Calu3 (cell line): ENCODE results near the gene DOCK10. TPM values are rescaled to one million over a fixed set of nuclear protein-coding genes. Genes with fewer than 3 reads are reported as not detected.

Experiments
- BruUV-seq: library from RNA; stranded (reverse); fragments of 400-500 nt; replicated peaks from 2 replicates; lab custom pipeline; 2021; lab: Mats Ljungman, UMichigan
- CTCF ChIA-PET: fragments of 300-600 bp; sonication (Branson Sonifier 250); formaldehyde crosslinking; loops from one replicate; lab custom pipeline; 2022; ENCODE audit warnings: antibody characterized with exemption; lab: Charles Lee
- DNase-seq: peaks from one replicate; pipeline ENCODE4 v3.0.0; 2022
- H3K27ac Mint-ChIP-seq: one replicate; pipeline ENCODE4 v1.8.0; 2022; ENCODE audit warnings: mixed read lengths; ENCODE audit not compliant: unreplicated experiment
- H3K27me3 Mint-ChIP-seq: one replicate; pipeline ENCODE4 v1.8.0; 2022; ENCODE audit warnings: mixed read lengths; ENCODE audit not compliant: unreplicated experiment
- H3K36me3 Mint-ChIP-seq: one replicate; pipeline ENCODE4 v1.8.0; 2022; ENCODE audit warnings: mild to moderate bottlenecking, moderate library complexity, mixed read lengths; ENCODE audit not compliant: insufficient read depth, unreplicated experiment
- H3K4me1 Mint-ChIP-seq: one replicate; pipeline ENCODE4 v1.8.0; 2022; ENCODE audit warnings: mild to moderate bottlenecking, low read depth, mixed read lengths; ENCODE audit not compliant: unreplicated experiment
- H3K4me3 Mint-ChIP-seq: one replicate; pipeline ENCODE4 v1.8.0; 2022; ENCODE audit warnings: mild to moderate bottlenecking, low read depth, moderate library complexity, mixed read lengths; ENCODE audit not compliant: unreplicated experiment
- H3K9me3 Mint-ChIP-seq: one replicate; pipeline ENCODE4 v1.8.0; 2022; ENCODE audit warnings: low read depth, mixed read lengths; ENCODE audit not compliant: unreplicated experiment
- CTCF ChIP-seq: fragments of 200-600 bp; IDR thresholded peaks from one replicate; pipeline ENCODE4 v1.8.0; 2022; ENCODE audit warnings: antibody characterized with exemption; ENCODE audit not compliant: unreplicated experiment
- intact Hi-C: fragments of 100-400 bp; cut with micrococcal nuclease; formaldehyde crosslinking; loops from one replicate; pipeline ENCODE4 v1.10.0; 2022; ENCODE audit not compliant: unreplicated experiment
- total RNA-seq: library from RNA; stranded (reverse); gene quantifications from 2 replicates; pipeline ENCODE4 v1.2.3, GENCODE V29; 2022

Gene DOCK10
- total RNA-seq, 1 experiment from 2014 or later = 11.9 TPM

DNA sequence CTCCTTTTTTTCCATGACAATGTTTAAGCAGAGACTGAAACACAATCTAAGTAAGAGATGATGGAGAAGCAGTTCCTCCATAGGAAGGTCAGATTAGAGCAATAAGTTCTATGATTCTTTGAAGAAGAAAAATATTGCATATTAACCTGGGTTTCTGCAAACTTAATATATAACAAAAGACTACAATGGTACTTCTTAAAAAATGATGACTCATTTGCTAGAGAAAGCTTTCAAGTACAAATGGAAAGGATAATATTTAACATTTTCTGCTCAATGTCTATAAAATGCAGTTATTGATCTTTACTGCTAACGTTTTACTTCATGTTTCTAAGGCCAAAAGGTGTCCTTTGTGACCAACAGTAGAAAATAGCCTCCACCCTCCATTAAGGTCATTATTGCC is 158.6 kb downstream of the DOCK10 start:
- Mint-ChIP-seq H3K36me3 (peaks cover 5% of the 10 kb centered on the region), H3K4me1 (peaks cover 46% of the 10 kb centered on the region), H3K27ac (peak overlapping the region; percentile 78), H3K4me3 (peak overlapping the region; percentile 32), H3K27me3 (no peaks in the 10 kb centered on the region), H3K9me3 (no peaks in the 10 kb centered on the region)
- CTCF ChIA-PET = interaction anchor here (2.6 kb wide), 1 partner anchor 26 kb away, joined by 10 read pairs; no protein-coding TSS in a partner anchor
- DNase-seq = no peak
- intact Hi-C loops = loop anchor here (2.0 to 10.0 kb wide), 2 partner anchors 87 to 121 kb away; no protein-coding TSS in a partner anchor
- BruUV-seq = no TSS peak
- no peak for TF ChIP-seq CTCF

- TF ChIP-seq CTCF = no peak
- no peak for DNase-seq
- CTCF ChIA-PET = interaction anchor here (0.7 to 2.6 kb wide), 2 partner anchors 27 to 454 kb away, joined by 3 to 10 read pairs; no protein-coding TSS in a partner anchor
- H3K4me3 Mint-ChIP-seq = peak overlapping the region; percentile 32
- peaks cover 46% of the 10 kb centered on the region for H3K4me1 Mint-ChIP-seq
- BruUV-seq = no TSS peak
- intact Hi-C loops = loop anchor here (2.0 to 10.0 kb wide), 2 partner anchors 88 to 122 kb away; no protein-coding TSS in a partner anchor
- peak overlapping the region; percentile 78 for H3K27ac Mint-ChIP-seq
- H3K27me3 Mint-ChIP-seq = no peaks in the 10 kb centered on the region
- H3K36me3 Mint-ChIP-seq = peaks cover 5% of the 10 kb centered on the region
- no peaks in the 10 kb centered on the region for H3K9me3 Mint-ChIP-seq
These were observed 159.1 kb downstream of the DOCK10 start for GRCh38 chr2:224883172-224883516.

DNA sequence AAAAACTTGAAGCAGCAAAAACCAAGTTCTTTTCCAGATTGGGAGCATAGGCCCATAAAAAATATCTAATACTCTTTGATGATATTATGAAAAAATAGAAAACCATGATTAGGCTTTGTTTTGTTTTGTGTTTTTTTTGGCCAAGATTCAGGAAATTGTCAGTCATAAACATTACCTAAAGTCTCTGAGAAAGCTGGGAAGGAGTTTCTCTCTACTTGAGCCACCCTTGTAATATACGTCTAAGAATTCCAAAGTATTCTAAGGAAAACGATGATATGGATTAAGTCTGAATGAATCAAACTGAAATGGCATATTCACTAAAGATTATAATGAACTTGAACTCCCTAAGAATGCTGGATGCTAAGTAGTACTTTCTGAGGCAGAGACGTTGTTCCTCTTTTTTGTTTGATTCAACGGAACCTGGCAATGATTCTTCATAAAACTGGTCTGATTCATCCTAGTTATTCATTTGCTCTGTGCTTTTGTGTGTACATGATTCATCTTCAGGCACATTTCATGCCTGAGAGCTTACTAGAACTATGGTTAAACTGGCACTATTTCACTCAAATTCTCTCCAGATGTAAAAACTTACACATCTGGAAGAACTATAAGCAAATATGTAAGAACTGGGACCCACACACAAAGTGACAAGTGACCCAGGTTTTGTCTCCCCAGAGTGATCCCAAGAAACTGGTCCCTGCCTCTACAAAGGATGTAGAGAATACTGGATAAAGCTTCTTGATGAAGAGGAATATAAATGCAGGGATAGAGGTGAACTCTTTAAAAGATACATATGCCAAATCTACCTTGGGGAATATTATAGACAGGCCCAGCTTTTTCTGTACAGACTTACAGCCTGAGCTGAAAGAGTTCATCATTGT is 159.7 kb downstream of the DOCK10 start:
- no peaks in the 10 kb centered on the region for H3K27me3 Mint-ChIP-seq
- H3K4me1 Mint-ChIP-seq = peaks cover 46% of the 10 kb centered on the region
- no peak for TF ChIP-seq CTCF
- intact Hi-C loops = loop anchor here (2.0 to 10.0 kb wide), 2 partner anchors 88 to 122 kb away; no protein-coding TSS in a partner anchor
- no TSS peak for BruUV-seq
- DNase-seq = no peak
- H3K4me3 Mint-ChIP-seq = peak overlapping the region; percentile 32
- peak overlapping the region; percentile 78 for H3K27ac Mint-ChIP-seq
- CTCF ChIA-PET = interaction anchor here (0.7 to 2.6 kb wide), 2 partner anchors 28 to 454 kb away, joined by 3 to 10 read pairs; no protein-coding TSS in a partner anchor
- no peaks in the 10 kb centered on the region for H3K9me3 Mint-ChIP-seq
- peaks cover 5% of the 10 kb centered on the region for H3K36me3 Mint-ChIP-seq

- BruUV-seq = no TSS peak
- no peaks in the 10 kb centered on the region for H3K27me3 Mint-ChIP-seq
- H3K27ac Mint-ChIP-seq = peak overlapping the region; percentile 78
- peaks cover 5% of the 10 kb centered on the region for H3K36me3 Mint-ChIP-seq
- CTCF ChIA-PET = interaction anchor here (2.6 kb wide), 1 partner anchor 28 kb away, joined by 10 read pairs; no protein-coding TSS in a partner anchor
- no peak for DNase-seq
- TF ChIP-seq CTCF = no peak
- peak overlapping the region; percentile 32 for H3K4me3 Mint-ChIP-seq
- intact Hi-C loops = loop anchor here (2.0 to 10.0 kb wide), 2 partner anchors 89 to 123 kb away; no protein-coding TSS in a partner anchor
- no peaks in the 10 kb centered on the region for H3K9me3 Mint-ChIP-seq
- H3K4me1 Mint-ChIP-seq = peaks cover 46% of the 10 kb centered on the region
These were observed 160.4 kb downstream of the DOCK10 start for GRCh38 chr2:224881846-224882245.
